Measurements from ENCODE around the gene HYCC2.

The HYCC2 gene

DNA sequence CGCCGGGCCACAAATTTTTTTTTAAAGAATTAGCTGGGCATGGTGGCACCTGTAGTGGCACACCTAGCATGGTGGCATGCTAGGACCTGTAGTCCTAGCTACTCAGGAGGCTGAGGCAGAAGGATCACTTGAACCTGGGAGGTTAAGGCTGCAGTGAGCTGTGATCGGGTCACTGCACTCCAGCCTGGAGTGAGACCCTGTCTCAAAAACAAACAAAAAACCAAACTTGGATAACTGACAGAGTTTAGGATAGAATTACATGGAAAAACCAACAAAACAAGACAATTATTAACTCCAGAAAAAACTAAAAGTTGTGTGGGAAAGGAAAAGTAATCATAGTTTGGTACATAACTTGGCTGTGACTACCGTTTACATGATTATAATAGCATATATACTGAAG, 42.9 kb upstream of the HYCC2 start:
- no peak overlapping the region for H2BK5ac ChIP-seq (ENCODE audit: low read length)
- H2AFZ ChIP-seq (ENCODE audit: low read length), result no peak overlapping the region
- H3K9ac ChIP-seq (ENCODE audit: low read depth, low read length, poor library complexity), result no peak overlapping the region
- peaks cover 0 to 2% of the 10 kb centered on the region in 2 donors for H3K9me3 ChIP-seq (replicated peaks in 1 of 2; ENCODE audit: control insufficient read depth in 2 of 2, insufficient read depth in 1 of 2, low read depth in 1 of 2, low read length in 2 of 2)
- H2BK15ac ChIP-seq (ENCODE audit: low read length), result no peak overlapping the region
- H3K14ac ChIP-seq (ENCODE audit: low read length), result no peak overlapping the region
- no peak overlapping the region for H3K4ac ChIP-seq (ENCODE audit: low read length)
- no peak overlapping the region for H2BK120ac ChIP-seq (ENCODE audit: low read depth, low read length)
- no peak overlapping the region for H4K8ac ChIP-seq (ENCODE audit: low read depth, low read length)
- H3K4me1 ChIP-seq (ENCODE audit: control insufficient read depth in 2 of 2, insufficient read depth in 1 of 2, low read depth in 1 of 2, low read length in 2 of 2), result peaks cover 0 to 2% of the 10 kb centered on the region in 2 donors
- no peaks in the 10 kb centered on the region for H3K36me3 ChIP-seq (replicated peaks in 1 of 2; ENCODE audit: control insufficient read depth in 2 of 2, insufficient read depth in 2 of 2, low read length in 2 of 2)
- WGBS, 2 donors (ENCODE audit: extremely low coverage in 2 of 2, insufficient read length in 2 of 2, insufficient replicate concordance in 1 of 2), result no CpG with 5 or more reads among the region's 4 CpGs
- H3K4me2 ChIP-seq (ENCODE audit: insufficient read depth, low read length, poor library complexity, severe bottlenecking), result no peak overlapping the region
- no peak overlapping the region for H3K18ac ChIP-seq (ENCODE audit: low read length)
- H2AK5ac ChIP-seq (ENCODE audit: low read depth, low read length), result no peak overlapping the region
- no peak overlapping the region for H2BK12ac ChIP-seq (ENCODE audit: low read length)
- DNase-seq (ENCODE audit: low spot score), result no peak
- no peak overlapping the region for H3K4me3 ChIP-seq (ENCODE audit: low read length in 2 of 2)
- no peaks in the 10 kb centered on the region for H3K27me3 ChIP-seq (ENCODE audit: control insufficient read depth in 3 of 3, insufficient read depth in 3 of 3, low read depth in 1 of 3, low read length in 3 of 3)
- no peak overlapping the region for H3K27ac ChIP-seq (replicated peaks; ENCODE audit: low read length)
- no peak overlapping the region for H4K91ac ChIP-seq (ENCODE audit: low read depth, low read length, poor library complexity)
- no peaks in the 10 kb centered on the region for H3K79me1 ChIP-seq (ENCODE audit: low read depth, low read length)
- H3K23ac ChIP-seq (ENCODE audit: low read depth, low read length, poor library complexity), result no peak overlapping the region

DNA sequence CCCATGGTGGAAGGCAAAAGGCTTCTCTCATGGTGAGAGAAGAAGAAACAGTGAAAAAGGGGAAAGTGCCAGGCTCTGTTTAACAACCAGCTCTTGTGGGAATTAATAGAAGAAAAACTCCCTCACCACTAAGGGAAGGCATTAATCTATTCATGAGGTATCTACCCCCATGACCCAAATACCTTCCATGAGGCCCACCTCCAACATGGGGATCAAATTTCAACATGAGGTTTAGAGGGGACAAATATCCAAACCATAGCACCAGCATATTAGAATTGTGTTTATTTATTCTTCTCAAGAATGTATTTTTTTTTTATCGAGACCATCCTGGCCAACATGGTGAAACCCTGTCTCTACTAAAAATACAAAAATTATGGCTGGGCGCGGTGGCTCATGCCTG, 39.6 kb upstream of the HYCC2 start:
- WGBS, 2 donors (ENCODE audit: extremely low coverage in 2 of 2, insufficient read length in 2 of 2, insufficient replicate concordance in 1 of 2), result no CpG with 5 or more reads among the region's 3 CpGs
- Histone ChIP-seq H3K27me3 (ENCODE audit: control insufficient read depth in 3 of 3, insufficient read depth in 3 of 3, low read depth in 1 of 3, low read length in 3 of 3) (no peaks in the 10 kb centered on the region), H3K9ac (ENCODE audit: low read depth, low read length, poor library complexity) (no peak overlapping the region), H3K4ac (ENCODE audit: low read length) (no peak overlapping the region), H3K4me2 (ENCODE audit: insufficient read depth, low read length, poor library complexity, severe bottlenecking) (no peak overlapping the region), H3K4me3 (ENCODE audit: low read length in 2 of 2) (no peak overlapping the region), H4K91ac (ENCODE audit: low read depth, low read length, poor library complexity) (no peak overlapping the region), H3K9me3 (replicated peaks in 1 of 2; ENCODE audit: control insufficient read depth in 2 of 2, insufficient read depth in 1 of 2, low read depth in 1 of 2, low read length in 2 of 2) (peaks cover 0 to 2% of the 10 kb centered on the region in 2 donors), H2AK5ac (ENCODE audit: low read depth, low read length) (no peak overlapping the region), H3K14ac (ENCODE audit: low read length) (no peak overlapping the region), H2BK15ac (ENCODE audit: low read length) (no peak overlapping the region), H3K4me1 (ENCODE audit: control insufficient read depth in 2 of 2, insufficient read depth in 1 of 2, low read depth in 1 of 2, low read length in 2 of 2) (no peaks in the 10 kb centered on the region), H3K27ac (replicated peaks; ENCODE audit: low read length) (no peak overlapping the region), H2AFZ (ENCODE audit: low read length) (no peak overlapping the region), H3K23ac (ENCODE audit: low read depth, low read length, poor library complexity) (no peak overlapping the region), H3K36me3 (replicated peaks in 1 of 2; ENCODE audit: control insufficient read depth in 2 of 2, insufficient read depth in 2 of 2, low read length in 2 of 2) (no peaks in the 10 kb centered on the region), H4K8ac (ENCODE audit: low read depth, low read length) (no peak overlapping the region), H3K18ac (ENCODE audit: low read length) (no peak overlapping the region), H2BK5ac (ENCODE audit: low read length) (no peak overlapping the region), H3K79me1 (ENCODE audit: low read depth, low read length) (no peaks in the 10 kb centered on the region), H2BK12ac (ENCODE audit: low read length) (no peak overlapping the region), H2BK120ac (ENCODE audit: low read depth, low read length) (no peak overlapping the region)
- DNase-seq (ENCODE audit: low spot score), result no peak

DNA sequence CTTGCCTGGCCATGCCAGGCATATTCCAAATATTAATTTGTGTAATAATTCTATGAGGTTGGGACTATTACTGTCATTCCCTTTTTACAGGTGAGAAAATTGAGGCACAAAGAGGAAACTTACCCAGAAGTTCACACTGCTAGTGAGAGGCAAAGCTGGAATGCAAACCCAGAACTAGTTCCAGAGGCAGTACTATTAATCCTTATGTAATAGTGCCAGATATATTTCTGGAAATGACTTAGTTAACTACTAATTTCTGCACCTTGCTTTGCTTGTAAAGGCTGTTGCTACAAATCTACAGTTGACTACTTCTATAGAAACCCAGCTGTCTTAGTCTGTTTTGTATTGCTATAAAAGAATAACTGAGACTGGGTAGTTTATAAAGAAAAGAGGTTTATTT, 39.1 kb upstream of the HYCC2 start:
- no peaks in the 10 kb centered on the region for H3K4me1 ChIP-seq (ENCODE audit: control insufficient read depth in 2 of 2, insufficient read depth in 1 of 2, low read depth in 1 of 2, low read length in 2 of 2)
- H4K8ac ChIP-seq (ENCODE audit: low read depth, low read length), result no peak overlapping the region
- no peak overlapping the region for H2BK15ac ChIP-seq (ENCODE audit: low read length)
- H2AK5ac ChIP-seq (ENCODE audit: low read depth, low read length), result no peak overlapping the region
- no peak overlapping the region for H3K4me3 ChIP-seq (ENCODE audit: low read length in 2 of 2)
- H3K79me1 ChIP-seq (ENCODE audit: low read depth, low read length), result no peaks in the 10 kb centered on the region
- peaks cover 0 to 2% of the 10 kb centered on the region in 2 donors for H3K9me3 ChIP-seq (replicated peaks in 1 of 2; ENCODE audit: control insufficient read depth in 2 of 2, insufficient read depth in 1 of 2, low read depth in 1 of 2, low read length in 2 of 2)
- no peak overlapping the region for H3K4ac ChIP-seq (ENCODE audit: low read length)
- DNase-seq (ENCODE audit: low spot score), result no peak
- H3K9ac ChIP-seq (ENCODE audit: low read depth, low read length, poor library complexity), result no peak overlapping the region
- H2BK5ac ChIP-seq (ENCODE audit: low read length), result no peak overlapping the region
- no peak overlapping the region for H3K4me2 ChIP-seq (ENCODE audit: insufficient read depth, low read length, poor library complexity, severe bottlenecking)
- no peak overlapping the region for H3K27ac ChIP-seq (replicated peaks; ENCODE audit: low read length)
- no peaks in the 10 kb centered on the region for H3K27me3 ChIP-seq (ENCODE audit: control insufficient read depth in 3 of 3, insufficient read depth in 3 of 3, low read depth in 1 of 3, low read length in 3 of 3)
- no peak overlapping the region for H3K18ac ChIP-seq (ENCODE audit: low read length)
- H2BK120ac ChIP-seq (ENCODE audit: low read depth, low read length), result no peak overlapping the region
- H2BK12ac ChIP-seq (ENCODE audit: low read length), result no peak overlapping the region
- H3K23ac ChIP-seq (ENCODE audit: low read depth, low read length, poor library complexity), result no peak overlapping the region
- H3K14ac ChIP-seq (ENCODE audit: low read length), result no peak overlapping the region
- no peak overlapping the region for H2AFZ ChIP-seq (ENCODE audit: low read length)
- H4K91ac ChIP-seq (ENCODE audit: low read depth, low read length, poor library complexity), result no peak overlapping the region
- no peaks in the 10 kb centered on the region for H3K36me3 ChIP-seq (replicated peaks in 1 of 2; ENCODE audit: control insufficient read depth in 2 of 2, insufficient read depth in 2 of 2, low read length in 2 of 2)

DNA sequence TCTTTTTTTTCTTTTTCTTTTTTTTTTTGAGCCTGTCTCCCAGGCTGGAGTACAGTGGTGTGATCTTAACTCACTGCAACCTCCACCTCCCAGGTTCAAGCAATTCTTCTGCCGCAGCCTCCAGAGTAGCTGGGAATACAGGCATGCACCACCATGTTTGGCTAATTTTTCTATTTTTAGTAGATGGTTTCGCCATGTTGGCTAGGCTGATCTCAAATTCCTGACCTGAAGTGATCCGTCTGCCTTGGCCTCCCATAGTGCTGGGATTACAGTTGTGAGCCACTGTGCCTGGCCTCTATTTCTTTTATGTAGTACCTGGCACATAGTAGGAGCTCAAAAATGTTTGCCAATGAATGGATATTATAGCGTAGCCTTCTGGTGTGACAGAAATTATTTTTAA, 37.7 kb upstream of the HYCC2 start:
- no peaks in the 10 kb centered on the region for H3K36me3 ChIP-seq (replicated peaks in 1 of 2; ENCODE audit: control insufficient read depth in 2 of 2, insufficient read depth in 2 of 2, low read length in 2 of 2)
- no peak overlapping the region for H3K9ac ChIP-seq (ENCODE audit: low read depth, low read length, poor library complexity)
- H2BK15ac ChIP-seq (ENCODE audit: low read length), result no peak overlapping the region
- H3K79me1 ChIP-seq (ENCODE audit: low read depth, low read length), result no peaks in the 10 kb centered on the region
- H2BK12ac ChIP-seq (ENCODE audit: low read length), result no peak overlapping the region
- WGBS, 2 donors (ENCODE audit: extremely low coverage in 2 of 2, insufficient read length in 2 of 2, insufficient replicate concordance in 1 of 2), result no CpG with 5 or more reads among the region's 4 CpGs
- H3K4me3 ChIP-seq (ENCODE audit: low read length in 2 of 2), result no peak overlapping the region
- H3K18ac ChIP-seq (ENCODE audit: low read length), result no peak overlapping the region
- no peak overlapping the region for H3K14ac ChIP-seq (ENCODE audit: low read length)
- no peaks in the 10 kb centered on the region for H3K27me3 ChIP-seq (ENCODE audit: control insufficient read depth in 3 of 3, insufficient read depth in 3 of 3, low read depth in 1 of 3, low read length in 3 of 3)
- H3K4me1 ChIP-seq (ENCODE audit: control insufficient read depth in 2 of 2, insufficient read depth in 1 of 2, low read depth in 1 of 2, low read length in 2 of 2), result no peaks in the 10 kb centered on the region
- H2AFZ ChIP-seq (ENCODE audit: low read length), result no peak overlapping the region
- no peak overlapping the region for H2AK5ac ChIP-seq (ENCODE audit: low read depth, low read length)
- H3K27ac ChIP-seq (replicated peaks; ENCODE audit: low read length), result no peak overlapping the region
- no peak overlapping the region for H4K8ac ChIP-seq (ENCODE audit: low read depth, low read length)
- H3K23ac ChIP-seq (ENCODE audit: low read depth, low read length, poor library complexity), result no peak overlapping the region
- no peak overlapping the region for H2BK5ac ChIP-seq (ENCODE audit: low read length)
- no peak for DNase-seq (ENCODE audit: low spot score)
- H3K4ac ChIP-seq (ENCODE audit: low read length), result no peak overlapping the region
- H3K9me3 ChIP-seq (replicated peaks in 1 of 2; ENCODE audit: control insufficient read depth in 2 of 2, insufficient read depth in 1 of 2, low read depth in 1 of 2, low read length in 2 of 2), result no peaks in the 10 kb centered on the region
- H4K91ac ChIP-seq (ENCODE audit: low read depth, low read length, poor library complexity), result no peak overlapping the region
- H2BK120ac ChIP-seq (ENCODE audit: low read depth, low read length), result no peak overlapping the region
- no peak overlapping the region for H3K4me2 ChIP-seq (ENCODE audit: insufficient read depth, low read length, poor library complexity, severe bottlenecking)

All from neuronal stem cell (in vitro differentiated cells).